GM12892 (cell line): Measurements from ENCODE around the gene RAB11A.

Experiments
- POLR2A ChIP-seq: IDR thresholded peaks from 2 replicates; pipeline ENCODE4 v1.6.1; 2011; ENCODE audit warnings: low read depth, low read length, control low read depth
- POLR2AphosphoS5 ChIP-seq: IDR thresholded peaks from 2 replicates; pipeline ENCODE4 v1.6.1; 2011; ENCODE audit warnings: low read depth, low read length, control low read depth
- TAF1 ChIP-seq: IDR thresholded peaks from 2 replicates; pipeline ENCODE4 v1.6.1; 2011; ENCODE audit warnings: low read depth, mild to moderate bottlenecking, control low read depth, low read length, borderline replicate concordance

GRCh38 chr15:65910341-65910740 is 41.0 kb downstream of the RAB11A start:
- TF ChIP-seq POLR2AphosphoS5 (no peak), TAF1 (no peak), POLR2A (no peak)
